ENCODE measurements around the gene FMO1. TPM values are rescaled to one million over a fixed set of nuclear protein-coding genes. Genes with fewer than 3 reads are reported as not detected.

FMO1 gene
- total and polyA plus RNA-seq, 2 of the 8 experiments (the other 6 are each of a cell fraction or from before 2014, with no cell fraction given): 0.11 TPM; not detected in 1

- no peaks in the 10 kb centered on the region for H3K79me1 ChIP-seq (ENCODE audit: low read depth, low read length)
- H3K18ac ChIP-seq (ENCODE audit: extremely low read depth, low read length): no peak overlapping the region
- no peaks in the 10 kb centered on the region for H4K20me1 ChIP-seq (replicated peaks in 1 of 2; ENCODE audit: control insufficient read depth in 1 of 2, insufficient read depth in 2 of 2, low read length in 2 of 2)
- H3K4me2 ChIP-seq (ENCODE audit: insufficient read depth in 1 of 2, low read depth in 2 of 2, low read length in 2 of 2): peak overlapping the region; percentile 43 to 69; a peak in 2 of 4 replicates
- FAIRE-seq: no peak
- H3K4ac ChIP-seq (replicated peaks; ENCODE audit: insufficient read length, low read depth, low read length): no peak overlapping the region
- no peak overlapping the region for H4K5ac ChIP-seq (ENCODE audit: insufficient read length, low read depth, low read length)
- 13% methylated on average over 1 of the region's 1 CpG; no CpG with 5 or more reads in 1 of the 2 experiments for WGBS, 2 experiments (ENCODE audit: extremely low coverage in 1 of 2, insufficient coverage in 1 of 2, insufficient read length in 1 of 2, insufficient replicate concordance in 2 of 2, low coverage in 1 of 2, low lambda C conversion rate in 2 of 2, missing lambda C conversion rate in 1 of 2)
- no peaks in the 10 kb centered on the region for H3K79me2 ChIP-seq (ENCODE audit: control insufficient read depth in 1 of 2, insufficient read depth in 2 of 2, low read length in 2 of 2)
- H4K8ac ChIP-seq (ENCODE audit: extremely low read depth, insufficient read depth, low read length): no peak overlapping the region
- no peak overlapping the region for H2BK5ac ChIP-seq (ENCODE audit: low read depth, low read length)
- no peak overlapping the region for H2BK20ac ChIP-seq (ENCODE audit: low read length)
- peaks cover 0 to 14% (median 6%) of the 10 kb centered on the region in 4 experiments; a peak in 3 of 7 replicates for H3K4me1 ChIP-seq (replicated peaks in 1 of 4; ENCODE audit: control insufficient read depth in 3 of 4, insufficient read depth in 4 of 4, low read length in 3 of 4)
- no peak overlapping the region for H2BK120ac ChIP-seq (replicated peaks; ENCODE audit: low read depth, low read length)
- no peak overlapping the region for H4K91ac ChIP-seq (replicated peaks; ENCODE audit: insufficient read length, low read length)
- H3K9me3 ChIP-seq (ENCODE audit: insufficient read depth in 2 of 2, low read depth in 1 of 2, low read length in 1 of 2): no peaks in the 10 kb centered on the region
- no peak overlapping the region for H3K14ac ChIP-seq (ENCODE audit: insufficient read length)
- no peaks in the 10 kb centered on the region for H3K27me3 ChIP-seq (replicated peaks in 1 of 4; ENCODE audit: control insufficient read depth in 3 of 4, extremely low read depth in 1 of 4, insufficient read depth in 3 of 4, low read length in 3 of 4)
- H3K56ac ChIP-seq (replicated peaks; ENCODE audit: insufficient read length, low read depth, low read length): no peak overlapping the region
- H2AK5ac ChIP-seq (ENCODE audit: low read depth, low read length): no peak overlapping the region
- ChIA-PET POLR2A (ENCODE audit: partially characterized antibody) (interaction anchor here (0.6 to 0.7 kb wide), 2 partner anchors 11 to 17 kb away, joined by 3 read pairs; no protein-coding TSS in a partner anchor), CTCF (ENCODE audit: partially characterized antibody) (interaction anchor here (0.9 to 3.5 kb wide), 8 partner anchors 13 to 434 kb away, joined by 3 to 17 read pairs (median 4); partner anchors contain the start of gene FMO4)
- no peaks in the 10 kb centered on the region for H3K36me3 ChIP-seq (ENCODE audit: control insufficient read depth in 2 of 4, insufficient read depth in 4 of 4, low read length in 3 of 4)
- H3K9ac ChIP-seq (replicated peaks in 1 of 4; ENCODE audit: extremely low read depth in 1 of 4, low read depth in 3 of 4, low read length in 3 of 4): no peak overlapping the region
- no peak for TF ChIP-seq SUZ12 (IDR thresholded peaks at IDR 0.05; ENCODE audit: low read length)
- TF ChIP-seq TCF12 (IDR thresholded peaks at IDR 0.05; ENCODE audit: low read depth, low read length): no peak
- no peak for TF ChIP-seq POLR2A (IDR thresholded peaks at IDR 0.05; ENCODE audit: control extremely low read depth in 1 of 2, low read depth in 2 of 2, low read length in 2 of 2)
- no peak for TF ChIP-seq RNF2 (IDR thresholded peaks at IDR 0.05; ENCODE audit: borderline replicate concordance, low read depth, low read length, missing control alignments, poor library complexity, severe bottlenecking)
- TF ChIP-seq TBP (IDR thresholded peaks at IDR 0.05; ENCODE audit: low read depth, low read length): no peak
- TF ChIP-seq SP2 (IDR thresholded peaks at IDR 0.05; ENCODE audit: low read length): no peak
- no peak for TF ChIP-seq SIX5 (IDR thresholded peaks at IDR 0.05; ENCODE audit: low read depth, low read length)
- no peak overlapping the region for H2BK15ac ChIP-seq (ENCODE audit: low read length)
- no peak for DNase-seq (ENCODE audit: low read depth in 1 of 2, low spot score in 2 of 2)
- H3K27ac ChIP-seq (ENCODE audit: low read depth, low read length): no peak overlapping the region
- no peak overlapping the region; a peak in 1 of 8 replicates for H3K4me3 ChIP-seq (ENCODE audit: extremely low read depth in 1 of 4, insufficient read depth in 2 of 4, low read depth in 3 of 4, low read length in 4 of 4)
- H3K23ac ChIP-seq (ENCODE audit: insufficient read length): no peak overlapping the region
- H2BK12ac ChIP-seq (ENCODE audit: low read depth, low read length): no peak overlapping the region
- H3K23me2 ChIP-seq (ENCODE audit: low read depth, low read length): no peaks in the 10 kb centered on the region
- no peak overlapping the region for H2AFZ ChIP-seq (ENCODE audit: low read length)
These were observed 37.9 kb upstream of the FMO1 start for GRCh38 chr1:171210355-171210754.

All from H1 (cell line).